DOHH2 (cell line): ENCODE results near the gene PRPF39.

Experiments
- H3F3A ChIP-seq: fragments of 200-600 bp; sonication (generic), shearing (Covaris generic); 2 replicates; pipeline ENCODE4 v1.6.0; 2016; ENCODE audit warnings: antibody characterized with exemption, mild to moderate bottlenecking; ENCODE audit not compliant: control insufficient read depth, insufficient read depth
- H3K27ac ChIP-seq: fragments of 200-600 bp; sonication (generic); 2 replicates; pipeline ENCODE4 v1.5.1; 2014; ENCODE audit warnings: low read depth, mild to moderate bottlenecking, low read length, moderate library complexity
- H3K27me3 ChIP-seq: fragments of 200-600 bp; sonication (generic); 2 replicates; pipeline ENCODE4 v1.6.1; 2014; ENCODE audit warnings: mild to moderate bottlenecking, low read length, mixed read lengths; ENCODE audit not compliant: control insufficient read depth
- H3K36me3 ChIP-seq: fragments of 200-600 bp; sonication (generic); 2 replicates; pipeline ENCODE4 v1.6.1; 2014; ENCODE audit warnings: mild to moderate bottlenecking, low read length, moderate library complexity, mixed read lengths; ENCODE audit not compliant: control insufficient read depth
- H3K4me1 ChIP-seq: fragments of 200-600 bp; sonication (generic); 2 replicates; pipeline ENCODE4 v1.6.1; 2014; ENCODE audit warnings: mild to moderate bottlenecking, low read length, mixed read lengths; ENCODE audit not compliant: control insufficient read depth
- H3K4me2 ChIP-seq: fragments of 200-600 bp; sonication (generic); 2 replicates; pipeline ENCODE4 v1.6.0; 2014; ENCODE audit warnings: mild to moderate bottlenecking, low read length, moderate library complexity
- H3K4me3 ChIP-seq: fragments of 200-600 bp; sonication (generic); 2 replicates; pipeline ENCODE4 v1.5.1; 2014; ENCODE audit warnings: mild to moderate bottlenecking, low read length, mixed read lengths
- H3K79me2 ChIP-seq: fragments of 200-600 bp; sonication (generic); 2 replicates; pipeline ENCODE4 v1.6.1; 2014; ENCODE audit warnings: mild to moderate bottlenecking, low read length, mixed read lengths; ENCODE audit not compliant: control insufficient read depth
- H3K9me2 ChIP-seq: fragments of 200-600 bp; sonication (generic); replicated peaks from 2 replicates; pipeline ENCODE4 v1.6.1; 2014; ENCODE audit warnings: mild to moderate bottlenecking, low read length, mixed read lengths; ENCODE audit not compliant: control insufficient read depth
- H3K9me3 ChIP-seq: fragments of 200-600 bp; sonication (generic); 2 replicates; pipeline ENCODE4 v1.6.1; 2014; ENCODE audit warnings: antibody characterized with exemption, low read length, mixed read lengths; ENCODE audit not compliant: control insufficient read depth, insufficient read depth
- H4K20me1 ChIP-seq: fragments of 200-600 bp; sonication (generic); 2 replicates; pipeline ENCODE4 v1.6.0; 2014; ENCODE audit warnings: low read depth, mild to moderate bottlenecking, antibody characterized with exemption, low read length, moderate library complexity; ENCODE audit not compliant: control insufficient read depth, insufficient read depth
- EZH2phosphoT487 ChIP-seq: fragments of 200-600 bp; sonication (generic); IDR thresholded peaks from 2 replicates; pipeline ENCODE4 v1.6.1; 2017; ENCODE audit warnings: borderline replicate concordance, mild to moderate bottlenecking, antibody characterized with exemption, low read length, moderate library complexity, mixed read lengths
- TF ChIP-seq, protein P1 (sequence below): fragments of 200-600 bp; sonication (generic); IDR thresholded peaks from one replicate; pipeline ENCODE4 v1.5.1; 2014; ENCODE audit warnings: antibody characterized with exemption, mild to moderate bottlenecking, low read depth, low read length; ENCODE audit not compliant: poor library complexity, severe bottlenecking

The PRPF39 gene

DNA sequence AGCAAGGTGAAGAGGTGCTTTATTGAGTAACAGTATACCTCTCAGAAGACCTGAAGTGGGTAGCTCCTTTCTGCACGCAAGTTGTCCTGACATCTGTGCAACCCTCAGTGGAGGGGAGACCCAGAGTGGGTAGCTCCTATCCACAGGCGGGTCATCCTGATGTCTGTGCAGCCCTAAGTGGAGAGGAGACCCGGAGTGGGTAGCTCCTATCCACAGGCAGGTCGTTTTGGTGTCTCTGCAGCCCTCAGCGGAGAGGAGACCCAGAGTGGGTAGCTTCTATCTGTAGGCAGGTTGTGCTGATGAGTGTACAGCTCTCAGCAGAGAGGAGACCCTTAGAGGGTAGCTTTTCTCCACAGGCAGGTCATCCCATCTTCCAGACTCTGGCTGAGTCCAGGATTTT lies 45.1 kb upstream of the PRPF39 start:
- no peaks in the 10 kb centered on the region for H3K79me2 ChIP-seq

DNA sequence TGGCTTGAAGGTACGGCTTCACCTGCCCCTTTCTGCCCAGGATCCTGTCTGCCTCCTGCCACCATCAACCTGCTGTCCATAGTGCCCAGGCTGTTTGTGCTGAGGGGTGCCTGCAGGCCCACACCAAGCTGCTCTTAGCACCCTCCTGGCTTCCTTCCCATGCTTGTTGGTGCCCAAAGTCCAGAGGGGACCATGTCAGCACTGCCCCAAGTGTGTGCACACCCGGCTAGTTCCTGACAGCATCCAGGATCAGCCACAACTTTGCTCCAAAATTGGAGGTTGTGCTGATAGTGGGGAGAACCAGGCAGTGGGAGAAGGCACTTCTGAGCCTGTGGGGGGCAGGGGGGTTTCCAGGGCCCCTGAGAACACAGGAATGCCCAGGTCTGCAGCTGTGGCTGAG lies 44.5 kb upstream of the PRPF39 start:
- no peaks in the 10 kb centered on the region for H3K4me1 ChIP-seq
- no peaks in the 10 kb centered on the region for H3K27me3 ChIP-seq
- H3F3A ChIP-seq, result no peaks in the 10 kb centered on the region
- H3K79me2 ChIP-seq, result no peaks in the 10 kb centered on the region
- peaks cover 13% of the 10 kb centered on the region; the same call in 1 of the 2 replicates for H3K9me3 ChIP-seq
- no peak for TF ChIP-seq EZH2phosphoT487
- TF ChIP-seq, protein P1, sequence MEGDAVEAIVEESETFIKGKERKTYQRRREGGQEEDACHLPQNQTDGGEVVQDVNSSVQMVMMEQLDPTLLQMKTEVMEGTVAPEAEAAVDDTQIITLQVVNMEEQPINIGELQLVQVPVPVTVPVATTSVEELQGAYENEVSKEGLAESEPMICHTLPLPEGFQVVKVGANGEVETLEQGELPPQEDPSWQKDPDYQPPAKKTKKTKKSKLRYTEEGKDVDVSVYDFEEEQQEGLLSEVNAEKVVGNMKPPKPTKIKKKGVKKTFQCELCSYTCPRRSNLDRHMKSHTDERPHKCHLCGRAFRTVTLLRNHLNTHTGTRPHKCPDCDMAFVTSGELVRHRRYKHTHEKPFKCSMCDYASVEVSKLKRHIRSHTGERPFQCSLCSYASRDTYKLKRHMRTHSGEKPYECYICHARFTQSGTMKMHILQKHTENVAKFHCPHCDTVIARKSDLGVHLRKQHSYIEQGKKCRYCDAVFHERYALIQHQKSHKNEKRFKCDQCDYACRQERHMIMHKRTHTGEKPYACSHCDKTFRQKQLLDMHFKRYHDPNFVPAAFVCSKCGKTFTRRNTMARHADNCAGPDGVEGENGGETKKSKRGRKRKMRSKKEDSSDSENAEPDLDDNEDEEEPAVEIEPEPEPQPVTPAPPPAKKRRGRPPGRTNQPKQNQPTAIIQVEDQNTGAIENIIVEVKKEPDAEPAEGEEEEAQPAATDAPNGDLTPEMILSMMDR, result no peak
- no peaks in the 10 kb centered on the region for H4K20me1 ChIP-seq
- H3K4me3 ChIP-seq, result no peak overlapping the region
- H3K4me2 ChIP-seq, result no peak overlapping the region
- H3K27ac ChIP-seq, result no peak overlapping the region
- peaks cover 19% of the 10 kb centered on the region; the same call in 1 of the 2 replicates for H3K36me3 ChIP-seq
- no peaks in the 10 kb centered on the region for H3K9me2 ChIP-seq

More for the DNA sequence above, 45.1 kb upstream of the PRPF39 start:
- H3K4me3 ChIP-seq, result no peak overlapping the region
- TF ChIP-seq EZH2phosphoT487, result no peak
- TF ChIP-seq, protein P1, result no peak
- no peaks in the 10 kb centered on the region for H3F3A ChIP-seq
- H3K4me1 ChIP-seq, result no peaks in the 10 kb centered on the region
- peaks cover 13% of the 10 kb centered on the region; the same call in 1 of the 2 replicates for H3K9me3 ChIP-seq
- H3K4me2 ChIP-seq, result no peak overlapping the region
- H3K27ac ChIP-seq, result no peak overlapping the region
- H3K36me3 ChIP-seq, result peaks cover 22% of the 10 kb centered on the region; the same call in 1 of the 2 replicates
- no peaks in the 10 kb centered on the region for H3K27me3 ChIP-seq
- H3K9me2 ChIP-seq, result no peaks in the 10 kb centered on the region
- no peaks in the 10 kb centered on the region for H4K20me1 ChIP-seq

DNA sequence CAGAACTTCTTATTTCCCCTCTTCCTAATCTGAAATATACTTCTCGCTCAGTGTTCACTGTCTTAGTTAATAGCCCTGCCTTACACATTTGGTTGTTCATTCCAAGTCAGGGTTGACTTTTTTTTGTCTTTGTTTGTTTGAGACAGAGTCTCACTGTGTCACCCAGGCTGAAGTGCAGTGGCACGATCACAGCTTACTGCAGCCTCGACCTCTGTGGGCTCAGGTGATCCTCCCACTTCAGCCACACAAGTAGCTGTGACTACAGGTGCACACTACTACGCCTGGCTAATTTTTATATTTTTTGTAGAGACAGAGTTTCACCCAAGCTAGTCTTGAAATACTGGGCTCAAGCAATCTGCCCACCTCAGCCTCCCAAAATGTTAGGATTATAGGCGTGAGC lies 42.3 kb upstream of the PRPF39 start:
- Histone ChIP-seq H3K27me3 (no peaks in the 10 kb centered on the region), H3K4me2 (no peak overlapping the region), H3K9me2 (no peaks in the 10 kb centered on the region), H4K20me1 (no peaks in the 10 kb centered on the region), H3K4me1 (no peaks in the 10 kb centered on the region), H3K9me3 (peaks cover 13% of the 10 kb centered on the region; the same call in 1 of the 2 replicates), H3K36me3 (peaks cover 19% of the 10 kb centered on the region), H3K4me3 (no peak overlapping the region), H3K79me2 (no peaks in the 10 kb centered on the region), H3K27ac (no peak overlapping the region), H3F3A (no peaks in the 10 kb centered on the region)
- no peak for TF ChIP-seq EZH2phosphoT487

DNA sequence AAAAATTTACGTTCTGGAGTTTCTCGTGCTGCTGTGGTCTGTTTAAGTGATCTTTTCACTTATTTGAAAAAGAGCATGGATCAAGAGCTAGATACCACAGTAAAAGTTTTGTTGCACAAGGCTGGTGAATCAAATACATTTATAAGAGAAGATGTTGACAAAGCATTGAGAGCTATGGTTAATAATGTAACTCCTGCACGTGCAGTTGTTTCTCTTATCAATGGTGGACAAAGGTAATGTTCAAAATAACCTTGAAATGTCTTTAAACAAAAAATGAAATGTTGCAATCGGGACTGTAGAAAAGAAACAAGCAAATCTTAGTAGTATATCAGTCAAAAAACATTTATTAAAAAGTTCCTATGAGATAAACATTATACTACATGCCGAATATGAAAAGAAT lies 39.3 kb upstream of the PRPF39 start:
- H3F3A ChIP-seq, result no peaks in the 10 kb centered on the region
- H3K4me1 ChIP-seq, result no peaks in the 10 kb centered on the region
- H3K4me2 ChIP-seq, result no peak overlapping the region
- no peaks in the 10 kb centered on the region for H3K27me3 ChIP-seq
- H3K79me2 ChIP-seq, result no peaks in the 10 kb centered on the region
- no peak overlapping the region for H3K4me3 ChIP-seq
- H3K9me2 ChIP-seq, result no peaks in the 10 kb centered on the region
- H3K36me3 ChIP-seq, result peaks cover 3% of the 10 kb centered on the region; the same call in 1 of the 2 replicates
- H4K20me1 ChIP-seq, result no peaks in the 10 kb centered on the region
- no peak overlapping the region for H3K27ac ChIP-seq
- H3K9me3 ChIP-seq, result no peaks in the 10 kb centered on the region
- no peak for TF ChIP-seq EZH2phosphoT487
- TF ChIP-seq, protein P1, result no peak
